Left kidney (tissue), 2 donors: ENCODE measurements around the gene FAM24B. TPM values are rescaled to one million over a fixed set of nuclear protein-coding genes. Genes with fewer than 3 reads are reported as not detected.
"Not testable (repeated sequence)": the region's sequence is repeated elsewhere in the genome, so short reads cannot be mapped to it uniquely, and the experiment has no call there.

ENCODE experiments used
- DNase-seq: peaks from one replicate; pipeline ENCODE4 v3.0.0-alpha.2; 2013
- polyA plus RNA-seq: library from polyadenylated mRNA; unstranded; fragments of 120-200 nt; gene quantifications from one replicate; pipeline ENCODE4 v1.2.1, GENCODE V29; 2013; ENCODE audit not compliant: insufficient read length

The FAM24B gene
- polyA plus RNA-seq, 1 donor: 6.6 TPM

- no peak for DNase-seq
These were observed 17.6 kb downstream of the FAM24B start for GRCh38 chr10:122861711-122862161.

DNA sequence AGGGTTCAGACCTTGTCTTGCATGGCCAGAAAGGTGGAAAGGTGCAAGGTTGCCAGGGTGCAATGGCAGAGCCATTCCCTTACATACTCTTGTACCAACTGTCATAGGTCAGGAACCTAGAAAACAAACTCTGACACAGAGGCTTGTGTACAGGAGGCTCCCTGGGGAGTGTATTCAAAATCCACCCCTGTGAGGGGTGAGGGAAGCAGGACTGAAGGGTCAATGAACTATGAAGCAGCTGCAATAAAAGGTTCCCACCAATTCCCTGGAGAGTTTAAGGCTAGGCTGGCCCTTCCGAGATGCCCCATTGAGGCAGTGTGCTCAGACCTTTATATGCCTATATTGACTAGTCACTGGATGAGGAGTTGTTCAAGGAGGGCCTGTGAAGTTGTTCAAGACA is 19.9 kb downstream of the FAM24B start:
- no peak for DNase-seq

DNA sequence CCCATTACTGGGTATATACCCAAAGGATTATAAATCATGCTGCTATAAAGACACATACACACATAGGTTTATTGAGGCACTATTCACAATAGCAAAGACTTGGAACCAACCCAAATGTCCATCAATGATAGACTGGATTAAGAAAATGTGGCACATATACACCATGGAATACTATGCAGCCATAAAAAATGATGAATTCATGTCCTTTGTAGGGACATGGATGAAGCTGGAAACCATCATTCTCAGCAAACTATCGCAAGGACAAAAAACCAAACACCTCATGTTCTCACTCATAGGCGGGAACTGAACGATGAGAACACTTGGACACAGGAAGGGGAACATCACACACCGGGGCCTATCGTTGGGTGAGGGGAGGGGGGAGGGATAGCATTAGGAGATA is 21.3 kb downstream of the FAM24B start:
- not testable (repeated sequence) for DNase-seq

- DNase-seq: no peak
These were observed 22.5 kb downstream of the FAM24B start for GRCh38 chr10:122856902-122857301.

DNA sequence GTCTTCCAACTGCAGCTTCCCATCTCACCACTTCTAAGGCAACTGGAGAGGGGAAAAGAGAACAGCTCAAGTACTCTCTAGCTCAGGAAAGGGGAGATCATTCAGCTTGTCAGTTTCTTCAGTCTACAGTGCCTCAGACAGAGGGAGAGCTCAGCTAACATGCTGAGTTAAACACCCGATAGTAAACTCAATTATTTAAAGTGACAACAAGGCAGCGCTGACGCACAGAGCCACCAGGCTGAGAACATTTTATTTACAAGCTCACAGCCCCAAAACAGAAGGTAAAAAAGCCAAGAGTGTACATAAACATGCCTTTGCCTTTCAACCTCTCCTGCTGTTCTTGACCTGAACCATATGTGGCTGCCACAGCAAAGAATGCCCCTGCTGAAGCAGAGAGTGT is 23.6 kb downstream of the FAM24B start:
- no peak for DNase-seq

DNA sequence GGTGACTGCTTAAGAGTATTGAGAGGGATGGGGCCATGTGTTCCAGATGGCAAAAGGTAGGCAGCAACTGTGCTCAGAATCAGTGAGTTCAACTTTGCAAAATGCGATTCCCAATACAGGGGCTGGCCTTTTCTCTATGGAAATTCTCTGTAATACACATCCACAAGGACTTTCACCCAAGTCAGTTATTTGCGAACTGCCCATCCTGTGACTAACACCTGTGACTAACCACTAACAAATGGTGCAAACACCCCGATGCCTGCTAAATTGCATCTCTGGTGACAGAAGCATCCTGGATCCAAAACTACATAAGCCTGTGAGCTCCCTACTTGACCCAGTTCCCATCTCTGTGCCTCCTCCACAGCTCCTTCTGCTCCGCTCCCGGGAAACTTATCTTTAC is 24.7 kb downstream of the FAM24B start:
- no peak for DNase-seq

GRCh38 chr10:122853665-122854313 is 25.6 kb downstream of the FAM24B start:
- DNase-seq: no peak

- no peak for DNase-seq
These were observed 27.1 kb downstream of the FAM24B start for GRCh38 chr10:122852261-122852660.

GRCh38 chr10:122850705-122851640 is 28.4 kb downstream of the FAM24B start:
- DNase-seq: no peak

- DNase-seq: no peak
These were observed 29.3 kb downstream of the FAM24B start for GRCh38 chr10:122849900-122850605.

DNA sequence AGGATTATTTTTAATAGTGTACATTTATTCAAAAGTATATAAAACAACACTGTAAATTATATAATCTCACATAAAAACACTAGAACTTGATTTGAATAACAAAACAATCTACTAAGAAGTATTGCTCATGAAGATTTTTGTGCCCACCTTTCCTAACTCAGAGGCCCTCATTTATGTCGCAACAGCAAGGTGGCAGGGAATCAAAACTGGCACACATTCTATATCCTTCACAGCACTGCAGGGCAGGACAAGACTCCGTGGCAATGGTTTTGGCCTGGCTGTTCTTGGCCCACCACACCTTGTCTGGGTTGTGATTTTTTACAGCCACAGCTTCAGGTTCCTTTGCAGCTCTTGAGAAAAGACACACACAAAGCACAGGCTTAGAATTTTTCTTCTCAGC is 30.3 kb downstream of the FAM24B start:
- no peak for DNase-seq

- DNase-seq: no peak
These were observed 31.4 kb downstream of the FAM24B start for GRCh38 chr10:122847782-122848604.

- no peak for DNase-seq
These were observed 33.5 kb downstream of the FAM24B start, which contains the start of gene CUZD1 for GRCh38 chr10:122845783-122846332. TSS of gene CUZD1 (minus strand) at chr10:122845857. CDS start at chr10:122845843, 14 bp downstream.

GRCh38 chr10:122844146-122844545 is 35.2 kb downstream of the FAM24B start:
- no peak for DNase-seq

GRCh38 chr10:122841569-122841968 is 37.8 kb downstream of the FAM24B start:
- no peak for DNase-seq

GRCh38 chr10:122839505-122839904 is 39.9 kb downstream of the FAM24B start:
- DNase-seq: no peak

DNA sequence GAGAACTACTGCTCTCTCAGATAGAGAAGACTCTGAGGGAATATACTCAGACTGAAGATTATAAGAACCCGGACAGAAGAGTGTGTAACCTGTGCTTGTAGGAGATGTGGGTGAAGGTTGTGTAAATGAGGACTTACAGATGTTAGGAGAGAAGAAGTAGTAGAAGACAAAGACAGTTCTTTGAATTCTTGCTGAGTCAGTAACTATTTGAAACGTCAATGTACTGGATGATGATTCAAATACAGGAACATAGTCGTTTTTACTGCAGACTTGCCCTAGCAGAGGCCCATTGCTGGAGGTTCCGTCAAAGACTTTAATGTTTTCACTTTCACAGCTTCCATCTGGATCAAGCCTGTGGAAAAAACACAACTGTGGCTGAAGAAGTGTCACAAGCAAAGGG is 40.5 kb downstream of the FAM24B start:
- no peak for DNase-seq

- no peak for DNase-seq
These were observed 43.5 kb downstream of the FAM24B start for GRCh38 chr10:122835908-122836307.

- no peak for DNase-seq
These were observed 48.4 kb downstream of the FAM24B start for GRCh38 chr10:122830965-122831353.

GRCh38 chr10:122830273-122830964 is 49.0 kb downstream of the FAM24B start:
- DNase-seq: no peak

GRCh38 chr10:122829454-122829853 is 49.9 kb downstream of the FAM24B start:
- DNase-seq: no peak
